Neural cell (in vitro differentiated cells): ENCODE measurements around the gene COG2. TPM values are rescaled to one million over a fixed set of nuclear protein-coding genes. Genes with fewer than 3 reads are reported as not detected.

Experiments
- H2AFZ ChIP-seq: fragments of 200-600, 300-800 bp; sonication (generic), shearing (Covaris generic); 2 replicates; pipeline ENCODE4 v1.6.0; 2014; ENCODE audit warnings: low read depth, mild to moderate bottlenecking, antibody characterized with exemption, low read length, moderate library complexity
- H3F3A ChIP-seq: fragments of 200-600 bp; shearing (Covaris generic); 2 replicates; pipeline ENCODE4 v1.6.1; 2016; ENCODE audit warnings: mild to moderate bottlenecking, moderate library complexity, mixed read lengths, antibody characterized with exemption, low read length; ENCODE audit not compliant: insufficient read depth, poor library complexity, severe bottlenecking
- H3K27ac ChIP-seq: fragments of 200-600, 300-800 bp; sonication (generic), shearing (Covaris generic); 2 replicates; pipeline ENCODE4 v1.5.1; 2014; ENCODE audit warnings: mild to moderate bottlenecking, low read length, moderate library complexity
- H3K27me3 ChIP-seq: fragments of 300-800, 200-600 bp; sonication (generic), shearing (Covaris generic); 2 replicates; pipeline ENCODE4 v1.6.0; 2014; ENCODE audit warnings: mild to moderate bottlenecking, low read depth, low read length, moderate library complexity; ENCODE audit not compliant: insufficient read depth
- H3K36me3 ChIP-seq: fragments of 300-800, 200-600 bp; sonication (generic), shearing (Covaris generic); 2 replicates; pipeline ENCODE4 v1.5.1; 2014; ENCODE audit warnings: mild to moderate bottlenecking, antibody characterized with exemption, low read length, moderate library complexity; ENCODE audit not compliant: insufficient read depth
- H3K4me2 ChIP-seq: fragments of 300-800, 200-600 bp; sonication (generic), shearing (Covaris generic); 2 replicates; pipeline ENCODE4 v1.6.0; 2014; ENCODE audit warnings: mild to moderate bottlenecking, low read length
- H3K4me3 ChIP-seq: fragments of 300-800, 200-600 bp; sonication (generic), shearing (Covaris generic); 2 replicates; pipeline ENCODE4 v1.5.1; 2014; ENCODE audit warnings: mild to moderate bottlenecking, low read length, moderate library complexity
- H3K79me2 ChIP-seq: fragments of 200-600 bp; shearing (Covaris generic); replicated peaks from 2 replicates; pipeline ENCODE4 v1.6.0; 2014; ENCODE audit warnings: mild to moderate bottlenecking, low read length, moderate library complexity; ENCODE audit not compliant: insufficient read depth
- H3K9ac ChIP-seq: fragments of 300-800, 200-600 bp; sonication (generic), shearing (Covaris generic); 2 replicates; pipeline ENCODE4 v1.6.1; 2016; ENCODE audit warnings: mild to moderate bottlenecking, low read length, mixed read lengths
- H3K9me2 ChIP-seq: fragments of 200-600 bp; shearing (Covaris generic); 2 replicates; pipeline ENCODE4 v1.6.1; 2016; ENCODE audit warnings: mild to moderate bottlenecking, low read length, mixed read lengths; ENCODE audit not compliant: insufficient read depth
- H3K9me3 ChIP-seq: fragments of 200-600, 300-800 bp; sonication (generic), shearing (Covaris generic); 2 replicates; pipeline ENCODE4 v1.6.1; 2016; ENCODE audit warnings: mild to moderate bottlenecking, mixed run types, low read length, moderate library complexity, mixed read lengths
- H4K20me1 ChIP-seq: fragments of 200-600 bp; shearing (Covaris generic); 2 replicates; pipeline ENCODE4 v1.6.1; 2016; ENCODE audit warnings: mild to moderate bottlenecking, mixed run types; ENCODE audit not compliant: insufficient read depth
- CTCF ChIP-seq: fragments of 450-650 bp; IDR thresholded peaks from 2 replicates; pipeline ENCODE4 v1.5.1; 2014; ENCODE audit warnings: antibody characterized with exemption, mild to moderate bottlenecking, moderate library complexity; ENCODE audit not compliant: poor library complexity, severe bottlenecking
- EP300 ChIP-seq: fragments of 450-650 bp; conservative IDR thresholded peaks from 2 replicates; pipeline ENCODE4 v1.6.1; 2014; ENCODE audit warnings: antibody characterized with exemption, mild to moderate bottlenecking, moderate library complexity; ENCODE audit not compliant: poor library complexity, severe bottlenecking
- EZH2 ChIP-seq: fragments of 200-600, 300-800 bp; shearing (Covaris generic), sonication (generic); IDR thresholded peaks from 2 replicates; pipeline ENCODE4 v1.6.1; 2014; ENCODE audit warnings: antibody characterized with exemption, low read length, borderline replicate concordance, mild to moderate bottlenecking; ENCODE audit not compliant: insufficient read depth, poor library complexity, severe bottlenecking
- MXI1 ChIP-seq: fragments of 450-650 bp; conservative IDR thresholded peaks from 2 replicates; pipeline ENCODE4 v1.6.1; 2014; ENCODE audit warnings: antibody characterized with exemption, mild to moderate bottlenecking; ENCODE audit not compliant: poor library complexity, severe bottlenecking
- POLR2AphosphoS5 ChIP-seq: IDR thresholded peaks from 2 replicates; pipeline ENCODE4 v1.6.1; 2012
- RAD21 ChIP-seq: fragments of 450-650 bp; conservative IDR thresholded peaks from 2 replicates; pipeline ENCODE4 v1.6.1; 2014; ENCODE audit warnings: antibody characterized with exemption, mild to moderate bottlenecking, moderate library complexity
- REST ChIP-seq: IDR thresholded peaks from 2 replicates; pipeline ENCODE4 v1.6.1; 2012; ENCODE audit warnings: borderline replicate concordance
- SMC3 ChIP-seq: fragments of 450-650 bp; conservative IDR thresholded peaks from 2 replicates; pipeline ENCODE4 v1.6.1; 2014; ENCODE audit warnings: antibody characterized with exemption, mild to moderate bottlenecking, moderate library complexity; ENCODE audit not compliant: poor library complexity
- TAF1 ChIP-seq: IDR thresholded peaks from 2 replicates; pipeline ENCODE4 v1.6.1; 2012; ENCODE audit warnings: low read depth
- polyA plus RNA-seq: library from polyadenylated mRNA; depleted of rRNA; stranded (reverse); fragments of >200 nt; gene quantifications from 2 replicates; pipeline ENCODE4 v1.2.3, GENCODE V29; 2014

COG2 gene
- polyA plus RNA-seq, 1 donor from 2014 or later = 14.5 TPM

- no peak overlapping the region for H3K27ac ChIP-seq
Observed at GRCh38 chr1:230702934-230703678, 60.8 kb downstream of the COG2 start.

More at GRCh38 chr1:230702934-230703678, 60.8 kb downstream of the COG2 start:
- H3K4me3 ChIP-seq = no peak overlapping the region
- H3K9me2 ChIP-seq = no peaks in the 10 kb centered on the region
- H3K27me3 ChIP-seq = no peaks in the 10 kb centered on the region
- TF ChIP-seq TAF1 (no peak), CTCF (no peak), REST (no peak), POLR2AphosphoS5 (no peak), SMC3 (no peak), EZH2 (no peak), MXI1 (no peak), RAD21 (no peak), EP300 (no peak)
- no peaks in the 10 kb centered on the region for H4K20me1 ChIP-seq
- no peaks in the 10 kb centered on the region for H3F3A ChIP-seq
- no peaks in the 10 kb centered on the region for H3K79me2 ChIP-seq
- H2AFZ ChIP-seq = no peak overlapping the region
- H3K9ac ChIP-seq = no peak overlapping the region
- no peaks in the 10 kb centered on the region for H3K9me3 ChIP-seq
- H3K36me3 ChIP-seq = no peaks in the 10 kb centered on the region
- H3K4me2 ChIP-seq = no peak overlapping the region
